Right lobe of liver (tissue), 6 donors: ENCODE measurements around the gene CERS3. TPM values are rescaled to one million over a fixed set of nuclear protein-coding genes. Genes with fewer than 3 reads are reported as not detected.

Experiments
- ATAC-seq, 4 donors: fragments of 200-7000 bp; cut with Tn5 transposase; one replicate each; pipeline ENCODE4 v1.9.1; 2020; ENCODE audit warnings: mild to moderate bottlenecking in 4 of 4, moderate library complexity in 4 of 4
- DNase-seq, 3 donors: peaks; one replicate each; pipeline ENCODE4 v3.0.0-alpha.2; 2020
- H3K27ac ChIP-seq, 3 donors: fragments of 200-600 bp; one replicate each; pipeline ENCODE4 v1.8.0; 2022
- H3K27me3 ChIP-seq, 2 donors: fragments of 200-600 bp; one replicate each; pipeline ENCODE4 v1.8.0; 2022
- H3K36me3 ChIP-seq, 4 donors: fragments of 200-600 bp; sonication (generic) in 1 of 4; one replicate each; pipeline versions ENCODE4 v1.5.1 to v1.8.0; 2017 to 2022; ENCODE audit warnings: control low read depth in 1 of 4
- H3K4me1 ChIP-seq, 4 donors: fragments of 200-600 bp; sonication (generic) in 1 of 4; one replicate each; pipeline versions ENCODE4 v1.5.1 to v1.8.0; 2017 to 2022; ENCODE audit warnings: control low read depth in 1 of 4
- H3K4me3 ChIP-seq, 3 donors: fragments of 200-600 bp; one replicate each; pipeline ENCODE4 v1.8.0; 2022
- H3K9me3 ChIP-seq, 4 donors: fragments of 200-600 bp; sonication (generic) in 1 of 4; one replicate each; pipeline versions ENCODE4 v1.5.1 to v1.8.0; 2017 to 2022; ENCODE audit warnings: control low read depth in 1 of 4
- CTCF ChIP-seq, 4 donors: fragments of 200-600 bp in 3 of 4; fragments of 450-650 bp in 1 of 4; IDR thresholded peaks; one replicate each; pipeline versions ENCODE4 v1.5.1 to v1.8.0; 2016 to 2022; ENCODE audit warnings: antibody characterized with exemption in 4 of 4, mild to moderate bottlenecking in 2 of 4
- POLR2A ChIP-seq: fragments of 450-650 bp; IDR thresholded peaks from one replicate; pipeline ENCODE4 v1.6.1; 2017; ENCODE audit warnings: antibody characterized with exemption, mild to moderate bottlenecking
- WGBS: methylation state at CpG from one replicate; pipeline ENCODE4 v1.1.6; 2018; ENCODE audit warnings: low coverage, low lambda C conversion rate; ENCODE audit not compliant: insufficient coverage; ENCODE audit errors: missing lambda C conversion rate; 5-methylcytosine and 5-hydroxymethylcytosine counted together
- intact Hi-C, 2 donors: fragments of 100-400 bp; cut with DNase I; formaldehyde crosslinking; loops; one replicate each; pipeline versions ENCODE4 v1.11.2 to v1.14.1; 2022
- long read RNA-seq: library from polyadenylated mRNA; unstranded; transcript quantifications from one replicate; pipeline ENCODE4 v2.0.0, GENCODE V29; 2019
- total RNA-seq, 6 experiments: library from RNA; depleted of rRNA in 2 of 6; stranded (reverse); fragments of >200 nt in 2 of 6; fragmentation: NEBNext Ultra II Directional in 3 of 6; extraction: Animal tissue kit (Norgen Biotek cat#: 25700) in 3 of 6; gene quantifications; one replicate each; pipeline versions ENCODE4 v1.1.0 to v1.2.4, GENCODE V29; 2016 to 2023
- donor health status: DM: no; HTN: yes; CAD: no.
- donor health status: DM: no; HTN: no; CAD: no.
- donor health status: DM: no; HTN: no; CAD: no.
- donor health status: DM: no; HTN: yes; CAD: no.
- donor health status: DM: no; HTN: yes; CAD: no.

The CERS3 gene
- not detected for total RNA-seq
- long read RNA-seq: 0 reads

GRCh38 chr15:100528833-100529428, at the start of gene CERS3:
Gene CERS3 (minus strand): TSS chr15:100528950. CDS start chr15:100501849, 27,101 bp downstream.
- Histone ChIP-seq H3K27ac (no peak within 1 kb of the TSS), H3K36me3 (no peaks in the 10 kb centered on the region), H3K27me3 (no peaks in the 10 kb centered on the region), H3K9me3 (no peaks in the 10 kb centered on the region), H3K4me1 (peaks cover 0 to 12% (median 2%) of the 10 kb centered on the region in 4 donors), H3K4me3 (no peak within 1 kb of the TSS)
- no peak for ATAC-seq
- 74% methylated on average over 9 of the region's 10 CpGs for WGBS
- TF ChIP-seq CTCF (IDR thresholded peaks at IDR 0.05): no peak
- TF ChIP-seq POLR2A: no peak
- DNase-seq: no peak
- intact Hi-C loops: no loop called here

- WGBS: 73% methylated on average over 2 of the region's 4 CpGs
- TF ChIP-seq CTCF (IDR thresholded peaks at IDR 0.05): no peak
- TF ChIP-seq POLR2A: no peak
Measured at GRCh38 chr15:100573526-100573925, 44.8 kb upstream of the CERS3 start.

GRCh38 chr15:100572362-100572983, 43.7 kb upstream of the CERS3 start:
- intact Hi-C loops: no loop called here
- DNase-seq: no peak
- H3K4me3 ChIP-seq: no peak overlapping the region
- WGBS: 61% methylated on average over 4 of the region's 4 CpGs
- H3K4me1 ChIP-seq: no peaks in the 10 kb centered on the region
- no peaks in the 10 kb centered on the region for H3K27me3 ChIP-seq
- TF ChIP-seq CTCF (IDR thresholded peaks at IDR 0.05) (peak; percentile 56 to 63 (median 60)), POLR2A (no peak)
- peak in 3 of 4 donors; percentile 38 to 45 (median 44) for ATAC-seq
- no peaks in the 10 kb centered on the region for H3K9me3 ChIP-seq
- no peak overlapping the region for H3K27ac ChIP-seq
- peaks cover 0 to 10% (median 2%) of the 10 kb centered on the region in 4 donors for H3K36me3 ChIP-seq

More at GRCh38 chr15:100573526-100573925, 44.8 kb upstream of the CERS3 start:
- no peaks in the 10 kb centered on the region for H3K27me3 ChIP-seq
- no peaks in the 10 kb centered on the region for H3K4me1 ChIP-seq
- peaks cover 0 to 10% (median 2%) of the 10 kb centered on the region in 4 donors for H3K36me3 ChIP-seq
- ATAC-seq: no peak
- DNase-seq: no peak
- no peak overlapping the region for H3K27ac ChIP-seq
- intact Hi-C loops: no loop called here
- H3K4me3 ChIP-seq: no peak overlapping the region
- H3K9me3 ChIP-seq: no peaks in the 10 kb centered on the region

GRCh38 chr15:100571592-100572167, 42.9 kb upstream of the CERS3 start:
- ATAC-seq: no peak
- Histone ChIP-seq H3K27me3 (no peaks in the 10 kb centered on the region), H3K27ac (no peak overlapping the region), H3K36me3 (peaks cover 0 to 10% (median 2%) of the 10 kb centered on the region in 4 donors), H3K9me3 (no peaks in the 10 kb centered on the region), H3K4me3 (no peak overlapping the region), H3K4me1 (no peaks in the 10 kb centered on the region)
- WGBS: 76% methylated on average over 5 of the region's 6 CpGs
- intact Hi-C loops: no loop called here
- DNase-seq: no peak
- TF ChIP-seq CTCF (IDR thresholded peaks at IDR 0.05) (no peak), POLR2A (no peak)
